Right lobe of liver (tissue), 4 donors: ENCODE measurements around the gene DPY19L1.

Source experiments
- CTCF ChIP-seq, 4 donors: fragments of 200-600 bp in 3 of 4; fragments of 450-650 bp in 1 of 4; IDR thresholded peaks; one replicate each; pipeline versions ENCODE4 v1.5.1 to v1.8.0; 2016 to 2022; ENCODE audit warnings: antibody characterized with exemption in 4 of 4, mild to moderate bottlenecking in 2 of 4
- POLR2A ChIP-seq: fragments of 450-650 bp; IDR thresholded peaks from one replicate; pipeline ENCODE4 v1.6.1; 2017; ENCODE audit warnings: antibody characterized with exemption, mild to moderate bottlenecking
- donor health status: DM: no; HTN: no; CAD: no.
- donor health status: DM: no; HTN: no; CAD: no.
- donor health status: DM: no; HTN: yes; CAD: no.

DNA sequence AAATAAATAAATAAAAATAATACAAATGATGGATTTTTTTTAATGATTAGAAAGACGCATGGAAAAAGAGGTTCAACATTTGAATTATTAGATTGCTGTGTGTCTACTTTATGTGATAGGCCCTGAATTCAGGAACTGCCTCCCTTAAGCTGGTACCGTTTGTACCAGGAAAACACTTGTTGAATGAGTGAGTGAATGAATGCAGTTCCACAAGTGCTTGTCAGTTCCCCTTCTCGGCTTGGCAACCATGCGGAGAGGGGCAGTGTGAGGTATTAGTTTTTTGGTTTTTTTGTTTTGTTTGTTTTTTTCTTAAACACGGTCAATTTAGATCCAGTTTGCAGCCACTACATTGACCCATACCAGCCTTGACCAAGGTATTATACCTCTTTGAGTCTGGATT, 2.1 kb upstream of the DPY19L1 start:
- no peak for TF ChIP-seq CTCF (IDR thresholded peaks at IDR 0.05)
- TF ChIP-seq POLR2A = no peak
